Common myeloid progenitor, CD34-positive (primary cell): ENCODE measurements around the gene PDE10A. TPM values are rescaled to one million over a fixed set of nuclear protein-coding genes. Genes with fewer than 3 reads are reported as not detected.
A peak's percentile ranks its signal among the peaks of the same experiment; 100 is the strongest.

Experiments used
- CTCF ChIA-PET: fragments of 350-600 bp; sonication (Branson Sonifier 250); formaldehyde crosslinking; loops from one replicate; lab custom pipeline; 2021; ENCODE audit warnings: antibody characterized with exemption; lab: Charles Lee
- POLR2A ChIA-PET: fragments of 350-600 bp; sonication (Branson Sonifier 250); formaldehyde crosslinking; loops from one replicate; lab custom pipeline; 2021; ENCODE audit warnings: antibody characterized with exemption; lab: Charles Lee
- DNase-seq, 3 donors: peaks; one replicate each; pipeline versions ENCODE4 v3.0.0 to v3.0.0-alpha.2; 2013
- H3K27ac ChIP-seq, 2 experiments: 1 replicate in 1 of 2; 2 replicates in 1 of 2; pipeline ENCODE4 v1.7.0; 2013; ENCODE audit warnings: inconsistent platforms in 2 of 2, low read length in 2 of 2, mild to moderate bottlenecking in 2 of 2, low read depth in 1 of 2, moderate library complexity in 1 of 2; ENCODE audit not compliant: severe bottlenecking in 2 of 2, insufficient read depth in 1 of 2, poor library complexity in 1 of 2
- H3K27me3 ChIP-seq, 5 experiments: replicated peaks in 2 of 5; 1 replicate in 3 of 5; 2 replicates in 2 of 5; pipeline versions ENCODE4 v1.6.1 to v1.7.0; 2013; ENCODE audit warnings: low read length in 4 of 5, mild to moderate bottlenecking in 2 of 5, moderate library complexity in 2 of 5, inconsistent platforms in 1 of 5; ENCODE audit not compliant: insufficient read depth in 5 of 5, control insufficient read depth in 4 of 5
- H3K36me3 ChIP-seq, 4 experiments: 1 replicate in 2 of 4; 2 replicates in 2 of 4; pipeline versions ENCODE4 v1.6.1 to v1.7.0; 2013; ENCODE audit warnings: low read length in 3 of 4, control low read depth in 1 of 4, mild to moderate bottlenecking in 1 of 4; ENCODE audit not compliant: control insufficient read depth in 4 of 4, insufficient read depth in 4 of 4
- H3K4me1 ChIP-seq, 4 experiments: 1 replicate in 3 of 4; 2 replicates in 1 of 4; pipeline versions ENCODE4 v1.6.1 to v1.7.1; 2013; ENCODE audit warnings: low read length in 3 of 4, mild to moderate bottlenecking in 3 of 4, control low read depth in 1 of 4, inconsistent platforms in 1 of 4, moderate library complexity in 1 of 4; ENCODE audit not compliant: control insufficient read depth in 4 of 4, insufficient read depth in 4 of 4; ENCODE audit errors: control extremely low read depth in 1 of 4
- H3K4me3 ChIP-seq, 7 experiments: 1 replicate in 4 of 7; 2 replicates in 3 of 7; pipeline versions ENCODE4 v1.5.1 to v1.7.0; 2013; ENCODE audit warnings: mild to moderate bottlenecking in 7 of 7, low read length in 6 of 7, moderate library complexity in 6 of 7, inconsistent platforms in 2 of 7, low read depth in 2 of 7, control low read depth in 1 of 7; ENCODE audit not compliant: insufficient read depth in 4 of 7, control insufficient read depth in 1 of 7; ENCODE audit errors: extremely low read depth in 1 of 7
- H3K9me3 ChIP-seq, 5 experiments: 1 replicate in 4 of 5; 2 replicates in 1 of 5; pipeline versions ENCODE4 v1.6.1 to v1.7.1; 2013; ENCODE audit warnings: low read length in 4 of 5, mild to moderate bottlenecking in 2 of 5, inconsistent platforms in 1 of 5, low read depth in 1 of 5, moderate library complexity in 1 of 5; ENCODE audit not compliant: control insufficient read depth in 4 of 5, insufficient read depth in 2 of 5; ENCODE audit errors: control extremely low read depth in 1 of 5
- WGBS: methylation state at CpG from one replicate; pipeline ENCODE4 v1.1.5; 2013; ENCODE audit not compliant: insufficient coverage; 5-methylcytosine and 5-hydroxymethylcytosine counted together
- polyA plus RNA-seq: library from polyadenylated mRNA; unstranded; fragments of 120-200 nt; gene quantifications from one replicate; pipeline ENCODE4 v1.2.1, GENCODE V29; 2013

The PDE10A gene
- polyA plus RNA-seq = 0.01 TPM

DNA sequence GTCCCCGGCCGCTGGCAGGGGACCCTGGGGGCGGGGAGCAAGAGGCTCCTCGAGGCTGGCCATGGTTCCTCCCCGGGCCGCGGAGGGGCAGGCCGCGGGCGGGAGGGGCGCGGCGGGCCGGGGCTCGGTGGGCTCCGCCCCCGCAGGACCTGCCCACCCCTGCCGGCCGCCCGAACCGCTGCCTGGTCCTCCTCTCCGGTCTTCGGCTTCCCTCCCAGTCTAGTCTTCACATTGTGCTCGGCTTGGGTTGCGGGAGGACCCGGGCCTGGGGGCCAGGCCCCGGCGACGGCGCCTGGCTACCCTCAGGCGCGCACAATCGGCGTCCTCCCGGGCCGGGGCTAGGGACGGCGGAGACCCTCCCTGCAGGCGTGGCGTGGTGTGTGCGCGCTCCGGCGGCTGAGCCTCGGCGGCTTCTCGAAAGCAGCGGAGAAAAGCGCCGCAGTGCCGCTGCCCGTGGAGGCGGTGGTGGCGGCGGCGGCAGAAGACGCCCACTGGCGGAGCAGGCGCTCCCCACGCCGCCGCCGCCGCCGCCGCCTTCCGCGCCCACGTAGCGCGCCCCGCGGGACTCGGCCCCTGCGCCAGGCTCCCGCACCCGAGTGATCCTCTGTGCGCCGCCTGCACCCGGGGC is at the start of gene PDE10A:
PDE10A (minus strand) TSS at position 493 of the 628 bp plus-strand sequence; CDS start at position 63, 430 bp downstream.
- ChIA-PET POLR2A (no interaction called here), CTCF (no interaction called here)
- H3K4me1 ChIP-seq = peaks cover 0 to 38% (median 31%) of the 10 kb centered on the region in 4 experiments
- H3K9me3 ChIP-seq = no peaks in the 10 kb centered on the region
- no peak within 1 kb of the TSS for H3K27ac ChIP-seq
- no peaks in the 10 kb centered on the region for H3K36me3 ChIP-seq
- peak; percentile 19 to 54 (median 42) for DNase-seq
- WGBS = 0% methylated on average over 42 of the region's 80 CpGs
- H3K27me3 ChIP-seq = peaks cover 23 to 88% (median 43%) of the 10 kb centered on the region in 5 experiments
- H3K4me3 ChIP-seq = peak within 1 kb of the TSS; percentile 36 to 68 (median 53)

DNA sequence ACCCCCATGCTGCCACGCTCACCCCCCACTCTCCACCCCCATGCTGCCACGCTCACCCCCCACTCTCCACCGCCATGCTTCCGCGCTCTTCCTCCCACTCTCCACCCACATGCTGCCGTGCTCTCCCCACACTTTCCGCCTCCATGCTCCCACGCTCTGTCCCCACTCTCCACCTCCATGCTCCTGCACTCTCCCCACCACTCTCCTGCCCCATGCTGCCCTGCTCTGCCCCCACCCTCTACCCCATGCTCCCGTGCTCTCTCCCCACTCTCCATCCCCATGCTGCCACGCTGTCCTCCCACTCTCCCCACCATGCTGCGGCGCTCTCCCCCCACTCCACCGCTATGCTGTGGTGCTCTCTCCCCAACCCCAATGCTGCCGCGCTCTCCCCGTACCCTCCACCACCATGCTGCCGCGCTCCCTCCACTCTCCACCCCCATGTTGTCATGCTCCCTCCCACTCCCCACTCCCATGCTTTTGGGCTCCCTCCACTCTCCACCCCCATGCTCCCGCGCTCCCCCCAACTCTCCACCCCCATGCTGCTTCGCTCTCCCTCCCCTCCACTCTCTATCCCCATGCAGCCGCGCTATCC is 46.0 kb upstream of the PDE10A start:
- WGBS = 93% methylated on average over 14 of the region's 23 CpGs

DNA sequence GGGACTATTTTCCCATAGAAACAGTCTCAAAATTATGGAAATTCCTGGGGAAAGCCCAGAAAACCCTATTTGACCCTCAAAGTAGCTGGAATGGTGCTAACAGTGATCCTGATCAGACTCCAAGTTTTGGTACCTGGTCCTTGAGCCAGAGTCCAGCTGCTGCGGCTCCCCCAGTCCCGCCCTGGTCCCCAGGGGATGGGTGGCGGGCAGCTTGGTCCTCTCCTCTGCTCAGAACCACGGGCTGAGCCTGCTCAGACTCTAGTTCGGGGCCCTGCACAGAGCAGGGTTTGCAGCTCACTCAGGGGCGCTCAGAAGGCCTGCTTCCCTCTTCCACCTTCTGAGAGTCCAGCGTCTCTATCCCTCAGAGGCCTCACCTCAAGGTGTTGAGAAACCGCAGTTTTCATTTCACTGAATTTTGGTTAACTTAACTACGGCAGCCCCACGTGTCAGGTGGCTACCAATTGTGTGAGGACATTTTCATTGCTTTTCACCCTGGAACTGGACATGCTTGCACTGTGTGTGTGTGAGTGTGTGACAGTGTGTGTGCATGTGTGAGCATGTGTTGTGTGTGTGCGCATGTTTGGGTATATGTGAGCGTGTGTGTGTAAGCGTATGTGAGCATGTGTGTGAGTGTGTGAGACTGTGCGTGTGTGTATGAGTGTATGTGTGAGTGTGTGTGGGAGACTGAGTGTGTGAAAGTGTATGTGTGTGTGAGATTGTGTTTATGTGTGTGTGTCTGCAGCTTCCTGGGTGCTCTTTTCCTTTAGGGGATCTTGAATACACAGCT is 44.2 kb upstream of the PDE10A start:
- Histone ChIP-seq H3K36me3 (no peaks in the 10 kb centered on the region), H3K4me3 (no peak overlapping the region), H3K27me3 (peaks cover 0 to 28% (median 8%) of the 10 kb centered on the region in 5 experiments), H3K27ac (no peak overlapping the region), H3K4me1 (no peaks in the 10 kb centered on the region), H3K9me3 (no peaks in the 10 kb centered on the region)
- POLR2A ChIA-PET = no interaction called here
- CTCF ChIA-PET = no interaction called here
- DNase-seq = no peak
- 96% methylated on average over 13 of the region's 14 CpGs for WGBS

More for the DNA sequence above, 46.0 kb upstream of the PDE10A start:
- Histone ChIP-seq H3K27me3 (peaks cover 0 to 20% (median 2%) of the 10 kb centered on the region in 5 experiments), H3K27ac (no peak overlapping the region), H3K36me3 (no peaks in the 10 kb centered on the region), H3K4me1 (no peaks in the 10 kb centered on the region), H3K9me3 (no peaks in the 10 kb centered on the region), H3K4me3 (no peak overlapping the region)
- ChIA-PET CTCF (no interaction called here), POLR2A (no interaction called here)
- no peak for DNase-seq

DNA sequence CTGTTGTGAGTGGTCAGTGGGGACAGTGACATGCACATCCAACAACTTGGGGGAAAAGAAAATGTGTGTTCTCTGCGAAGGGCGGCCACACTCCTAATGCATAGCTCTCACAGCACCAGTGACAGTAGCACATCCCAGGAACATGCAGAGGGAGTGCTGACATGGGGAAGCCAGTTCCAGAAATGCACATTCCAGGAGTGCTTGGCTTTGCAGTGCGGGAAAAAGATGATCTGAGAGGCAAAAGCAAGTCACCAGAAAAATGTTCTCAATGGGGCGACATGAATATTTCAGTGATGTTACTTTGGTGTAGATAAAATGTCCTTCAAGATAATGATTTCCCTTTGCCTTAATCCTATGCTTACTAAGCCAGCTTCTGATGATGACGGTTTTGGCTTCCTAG is 42.9 kb upstream of the PDE10A start:
- Histone ChIP-seq H3K27ac (no peak overlapping the region), H3K4me3 (no peak overlapping the region), H3K4me1 (no peaks in the 10 kb centered on the region), H3K36me3 (no peaks in the 10 kb centered on the region), H3K27me3 (peaks cover 0 to 30% (median 8%) of the 10 kb centered on the region in 5 experiments), H3K9me3 (no peaks in the 10 kb centered on the region)
- 88% methylated on average over 4 of the region's 5 CpGs for WGBS
- no peak for DNase-seq
- CTCF ChIA-PET = no interaction called here
- POLR2A ChIA-PET = no interaction called here

DNA sequence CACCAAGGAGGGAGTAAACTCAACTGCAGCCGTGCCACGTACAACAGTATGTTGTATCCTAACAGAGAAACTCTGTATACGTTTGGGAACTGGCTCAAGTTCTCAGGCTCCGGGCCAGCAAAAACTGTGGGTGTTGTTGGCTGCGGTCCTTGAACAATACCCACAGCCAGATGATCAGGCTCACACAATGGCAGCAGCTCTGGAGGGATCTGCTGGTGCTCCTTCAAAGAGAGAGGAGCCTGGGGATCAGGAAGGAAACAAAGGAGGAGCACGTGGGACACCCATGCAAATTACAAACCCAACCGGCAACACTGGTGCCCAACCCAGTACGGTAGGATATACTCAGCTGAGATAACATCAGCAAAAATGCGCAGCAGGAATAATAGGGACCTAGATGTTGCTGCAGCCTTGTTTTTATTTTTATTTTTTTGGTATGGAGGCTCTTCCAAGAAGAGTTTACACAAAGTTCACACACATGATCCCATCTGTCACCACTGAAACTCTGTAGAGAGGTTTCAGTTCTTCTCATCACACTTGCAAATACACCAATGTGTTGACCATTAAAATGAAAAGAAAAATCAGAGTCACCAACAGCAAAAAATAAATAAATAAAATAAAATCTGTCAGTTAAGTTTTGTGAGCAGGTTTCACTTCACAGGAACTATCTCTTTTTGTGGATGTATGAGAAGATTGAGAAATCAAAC is 41.2 kb upstream of the PDE10A start:
- Histone ChIP-seq H3K27ac (no peak overlapping the region), H3K27me3 (peaks cover 0 to 30% (median 8%) of the 10 kb centered on the region in 5 experiments), H3K9me3 (no peaks in the 10 kb centered on the region), H3K4me1 (no peaks in the 10 kb centered on the region), H3K4me3 (no peak overlapping the region), H3K36me3 (no peaks in the 10 kb centered on the region)
- DNase-seq = no peak
- ChIA-PET POLR2A (interaction anchor here (0.6 kb wide), 1 partner anchor 55 kb away, joined by 3 read pairs; no protein-coding TSS in a partner anchor), CTCF (interaction anchor here (0.8 kb wide), 1 partner anchor 26 kb away, joined by 3 read pairs; no protein-coding TSS in a partner anchor)
- WGBS = 71% methylated on average over 6 of the region's 9 CpGs

DNA sequence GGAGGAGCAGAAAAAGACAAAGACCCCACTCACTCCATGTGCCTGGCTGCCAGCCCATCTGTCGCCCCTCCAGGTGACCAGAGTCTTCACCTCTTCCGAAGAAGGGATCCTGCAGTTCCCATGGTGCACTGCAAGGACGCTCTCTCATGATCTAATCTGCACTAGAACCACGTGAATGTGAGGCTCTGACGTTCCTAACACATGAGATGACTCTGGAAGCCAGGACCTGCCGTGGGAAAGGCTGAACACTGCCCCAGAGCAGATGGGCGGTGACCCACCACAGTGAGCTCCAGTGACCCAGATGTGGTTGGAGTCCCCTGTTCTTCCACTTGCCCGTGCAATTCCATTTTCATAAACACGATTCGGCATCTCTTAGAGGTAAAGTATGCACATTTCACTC is 39.6 kb upstream of the PDE10A start:
- ChIA-PET POLR2A (no interaction called here), CTCF (no interaction called here)
- peaks cover 0 to 29% (median 8%) of the 10 kb centered on the region in 5 experiments for H3K27me3 ChIP-seq
- no peak for DNase-seq
- 85% methylated on average over 10 of the region's 10 CpGs for WGBS
- H3K9me3 ChIP-seq = peaks cover 0 to 3% (median 0%) of the 10 kb centered on the region in 5 experiments
- no peak overlapping the region for H3K27ac ChIP-seq
- no peaks in the 10 kb centered on the region for H3K4me1 ChIP-seq
- no peak overlapping the region for H3K4me3 ChIP-seq
- H3K36me3 ChIP-seq = no peaks in the 10 kb centered on the region
